ENCODE measurements around the gene PDCD1. TPM values are rescaled to one million over a fixed set of nuclear protein-coding genes. Genes with fewer than 3 reads are reported as not detected.
"Not testable (repeated sequence)": the region's sequence is repeated elsewhere in the genome, so short reads cannot be mapped to it uniquely, and the experiment has no call there.

The PDCD1 gene
- total RNA-seq, 1 experiment from 2014 or later = not detected

- in situ Hi-C loops (cut with HindIII; ENCODE audit: low pct_unique_long_range_greater_than_20kb, low sequenced_read_pairs) = no loop called here
- no peak for DNase-seq (ENCODE audit: low read depth)
Measured at GRCh38 chr2:241844831-241845578, 13.7 kb downstream of the PDCD1 start.

GRCh38 chr2:241844066-241844728 lies 14.5 kb downstream of the PDCD1 start:
- in situ Hi-C loops (cut with HindIII; ENCODE audit: low pct_unique_long_range_greater_than_20kb, low sequenced_read_pairs) = no loop called here
- DNase-seq (ENCODE audit: low read depth) = peak; percentile 45

DNA sequence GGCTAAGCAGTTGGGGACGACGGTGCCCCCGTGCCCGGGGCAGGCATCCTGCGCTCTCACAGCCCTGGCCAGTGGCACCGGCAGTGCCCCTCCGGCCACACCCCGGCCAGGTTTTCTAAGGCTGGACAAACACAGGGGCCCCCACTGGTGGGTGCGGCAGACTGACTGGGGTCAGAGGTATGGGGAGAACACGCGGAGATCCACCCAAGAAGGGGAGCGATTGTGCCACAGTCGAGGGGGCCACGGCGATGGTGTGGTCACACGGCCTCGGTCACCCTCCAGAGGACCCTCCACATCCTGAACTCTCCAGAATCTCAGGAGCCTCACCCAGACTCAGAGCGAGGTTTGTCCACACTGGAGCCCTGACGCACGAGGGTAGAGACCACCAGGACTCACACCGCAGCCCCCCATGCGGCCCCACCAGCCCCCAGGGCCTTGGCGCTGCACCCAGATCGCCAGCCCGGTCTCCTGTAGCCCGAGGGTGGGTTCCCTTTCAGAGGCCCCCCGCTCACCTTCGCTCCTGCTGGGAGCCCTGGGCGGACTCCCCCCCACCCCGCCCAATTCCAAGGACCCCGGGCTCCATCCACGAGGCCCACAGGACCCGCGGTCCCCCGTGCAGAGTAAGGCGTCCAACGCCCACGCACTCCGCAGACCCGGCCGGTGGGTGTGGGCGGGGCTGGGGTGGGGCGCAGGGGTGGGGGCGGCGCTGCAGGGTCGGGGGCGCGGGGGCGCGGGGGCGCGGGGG lies 15.2 kb downstream of the PDCD1 start:
- in situ Hi-C loops (cut with HindIII; ENCODE audit: low pct_unique_long_range_greater_than_20kb, low sequenced_read_pairs) = no loop called here
- no peak for DNase-seq (ENCODE audit: low read depth)

- in situ Hi-C loops (cut with HindIII; ENCODE audit: low pct_unique_long_range_greater_than_20kb, low sequenced_read_pairs) = no loop called here
- DNase-seq (ENCODE audit: low read depth) = no peak
Measured at GRCh38 chr2:241842620-241843211, 16.0 kb downstream of the PDCD1 start.

DNA sequence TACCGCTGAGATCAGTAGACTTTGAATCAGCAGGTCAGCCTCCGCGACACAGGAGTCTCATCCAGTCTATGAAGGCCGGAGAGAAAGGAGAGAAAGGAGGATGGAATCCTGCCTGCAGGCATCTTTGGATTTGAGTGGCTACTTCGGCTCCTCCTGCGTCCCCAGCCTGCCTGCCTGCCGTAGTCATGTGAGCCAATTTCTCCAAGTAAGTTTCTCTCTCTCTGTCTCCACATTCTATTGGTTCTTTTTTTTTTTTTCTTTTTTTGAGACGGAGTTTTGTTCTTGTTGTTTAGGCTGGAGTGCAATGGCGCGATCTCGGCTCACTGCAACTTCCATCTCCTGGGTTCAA lies 16.7 kb downstream of the PDCD1 start:
- in situ Hi-C loops (cut with HindIII; ENCODE audit: low pct_unique_long_range_greater_than_20kb, low sequenced_read_pairs) = no loop called here
- no peak for DNase-seq (ENCODE audit: low read depth)

- in situ Hi-C loops (cut with HindIII; ENCODE audit: low pct_unique_long_range_greater_than_20kb, low sequenced_read_pairs) = no loop called here
- no peak for DNase-seq (ENCODE audit: low read depth)
Measured at GRCh38 chr2:241841181-241842066, 17.3 kb downstream of the PDCD1 start.

GRCh38 chr2:241837197-241837965 lies 21.3 kb downstream of the PDCD1 start:
- DNase-seq (ENCODE audit: low read depth) = no peak
- in situ Hi-C loops (cut with HindIII; ENCODE audit: low pct_unique_long_range_greater_than_20kb, low sequenced_read_pairs) = no loop called here

GRCh38 chr2:241836292-241836691 lies 22.4 kb downstream of the PDCD1 start:
- in situ Hi-C loops (cut with HindIII; ENCODE audit: low pct_unique_long_range_greater_than_20kb, low sequenced_read_pairs) = no loop called here
- DNase-seq (ENCODE audit: low read depth) = no peak

- no peak for DNase-seq (ENCODE audit: low read depth)
- in situ Hi-C loops (cut with HindIII; ENCODE audit: low pct_unique_long_range_greater_than_20kb, low sequenced_read_pairs) = no loop called here
Measured at GRCh38 chr2:241835611-241836010, 23.1 kb downstream of the PDCD1 start.

- no peak for DNase-seq (ENCODE audit: low read depth)
- in situ Hi-C loops (cut with HindIII; ENCODE audit: low pct_unique_long_range_greater_than_20kb, low sequenced_read_pairs) = no loop called here
Measured at GRCh38 chr2:241834527-241835210, 24.0 kb downstream of the PDCD1 start.

DNA sequence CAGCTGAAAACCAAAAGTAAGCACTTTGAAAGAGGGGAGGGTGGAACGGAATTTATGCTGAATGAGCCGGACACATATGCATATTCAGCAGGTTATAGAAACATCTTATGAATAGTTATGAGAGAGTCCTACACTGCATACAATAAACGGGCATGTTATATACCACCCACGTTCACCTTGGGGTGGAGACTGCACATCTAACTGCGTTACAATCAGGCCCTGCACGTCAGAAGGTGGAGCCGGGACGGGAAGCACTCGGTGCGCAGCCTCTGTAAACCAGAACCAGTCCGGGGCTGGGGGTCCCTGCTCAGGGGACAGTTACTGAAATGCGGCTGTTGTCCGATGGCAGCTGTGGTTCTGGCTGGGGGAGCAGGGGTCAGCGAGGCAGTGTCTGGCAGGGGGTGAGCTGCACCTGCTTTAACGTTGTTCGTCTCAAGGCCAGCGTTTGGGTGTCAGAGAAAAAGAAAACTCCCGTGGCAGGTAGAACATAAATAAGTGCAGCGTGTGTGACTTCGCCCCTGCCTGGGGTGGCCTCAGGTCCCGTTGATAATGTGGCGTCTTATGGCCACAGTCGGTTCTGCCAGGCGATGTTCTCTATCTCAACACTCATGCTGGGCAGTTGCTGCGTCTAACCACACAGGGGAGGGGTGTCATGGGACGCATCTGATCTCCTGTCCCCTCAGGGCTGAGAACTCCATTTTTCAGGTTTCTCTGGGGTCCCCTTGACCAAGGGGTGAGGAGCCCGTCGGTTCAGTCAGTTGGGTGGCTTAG lies 24.8 kb downstream of the PDCD1 start:
- DNase-seq (ENCODE audit: low read depth); in situ Hi-C loops (cut with HindIII; ENCODE audit: low pct_unique_long_range_greater_than_20kb, low sequenced_read_pairs): not testable (repeated sequence)

DNA sequence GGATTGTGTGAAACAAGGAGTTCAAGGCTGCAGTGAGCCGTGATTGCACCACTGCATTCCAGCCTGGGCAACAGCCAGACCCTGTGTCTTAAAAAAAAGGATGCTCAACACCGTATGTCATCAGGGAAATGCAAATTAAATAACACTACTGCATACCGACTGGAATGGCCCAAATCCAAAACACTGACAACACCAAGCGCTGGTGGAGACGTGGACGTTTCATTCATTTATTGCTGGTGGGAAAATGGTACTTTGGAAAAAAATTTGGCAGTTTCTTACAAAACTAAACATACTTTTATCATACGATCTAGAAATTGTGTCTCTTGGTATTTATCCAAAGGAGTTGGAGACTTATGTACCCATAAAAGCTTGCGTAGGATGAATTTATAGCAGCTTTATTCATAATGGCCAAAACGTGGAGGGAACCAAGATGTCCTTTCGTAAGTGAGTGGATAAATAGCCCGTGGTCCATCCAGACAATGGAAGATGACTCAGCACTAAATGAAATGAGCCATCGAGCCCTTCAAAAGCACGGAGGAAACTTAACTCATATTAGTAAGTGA lies 25.5 kb downstream of the PDCD1 start:
- in situ Hi-C loops (cut with HindIII; ENCODE audit: low pct_unique_long_range_greater_than_20kb, low sequenced_read_pairs) = no loop called here
- DNase-seq (ENCODE audit: low read depth) = no peak

- DNase-seq (ENCODE audit: low read depth) = no peak
- in situ Hi-C loops (cut with HindIII; ENCODE audit: low pct_unique_long_range_greater_than_20kb, low sequenced_read_pairs) = no loop called here
Measured at GRCh38 chr2:241827394-241827793, 31.3 kb downstream of the PDCD1 start.

- DNase-seq (ENCODE audit: low read depth); in situ Hi-C loops (cut with HindIII; ENCODE audit: low pct_unique_long_range_greater_than_20kb, low sequenced_read_pairs): not testable (repeated sequence)
Measured at GRCh38 chr2:241823531-241824437, 34.9 kb downstream of the PDCD1 start.

- DNase-seq (ENCODE audit: low read depth) = no peak
- in situ Hi-C loops (cut with HindIII; ENCODE audit: low pct_unique_long_range_greater_than_20kb, low sequenced_read_pairs) = no loop called here
Measured at GRCh38 chr2:241822264-241822623, 36.5 kb downstream of the PDCD1 start.

Measured in Caki2 (cell line).